CD4-positive, alpha-beta T cell (primary cell): ENCODE results near the gene NLRP12. TPM values are rescaled to one million over a fixed set of nuclear protein-coding genes. Genes with fewer than 3 reads are reported as not detected.
"Not testable (repeated sequence)": the region's sequence is repeated elsewhere in the genome, so short reads cannot be mapped to it uniquely, and the experiment has no call there.

Experiments used
- ATAC-seq: fragments of 200-7000 bp; cut with Tn5 transposase; one replicate; pipeline ENCODE4 v1.10.0; 2022; ENCODE audit warnings: mild to moderate bottlenecking; ENCODE audit not compliant: poor library complexity
- CTCF ChIA-PET: fragments of 350-600 bp; sonication (Branson Sonifier 250); formaldehyde crosslinking; loops from one replicate; lab custom pipeline; 2021; ENCODE audit warnings: antibody characterized with exemption, inconsistent platforms; lab: Charles Lee
- POLR2A ChIA-PET: fragments of 350-600 bp; sonication (Branson Sonifier 250); formaldehyde crosslinking; loops from one replicate; lab custom pipeline; 2021; ENCODE audit warnings: antibody characterized with exemption, inconsistent platforms; lab: Charles Lee
- DNase-seq, 14 experiments: peaks; one replicate each; pipeline ENCODE4 v3.0.0-alpha.2; 2013 to 2020; ENCODE audit warnings: mixed read lengths in 2 of 14
- H3K27ac ChIP-seq, 2 donors: one replicate each; pipeline versions ENCODE4 v1.5.1 to v1.7.0; 2013; ENCODE audit warnings: low read length in 2 of 2, low read depth in 1 of 2, mild to moderate bottlenecking in 1 of 2
- H3K27me3 ChIP-seq, 2 experiments: 1 replicate in 1 of 2; 2 replicates in 1 of 2; pipeline versions ENCODE4 v1.6.1 to v1.7.0; 2013; ENCODE audit warnings: low read length in 2 of 2, control low read depth in 1 of 2, mild to moderate bottlenecking in 1 of 2, moderate library complexity in 1 of 2; ENCODE audit not compliant: insufficient read depth in 2 of 2, control insufficient read depth in 1 of 2
- H3K36me3 ChIP-seq: one replicate; pipeline ENCODE4 v1.6.1; 2013; ENCODE audit warnings: low read length, control low read depth; ENCODE audit not compliant: insufficient read depth
- H3K4me1 ChIP-seq: one replicate; pipeline ENCODE4 v1.6.1; 2013; ENCODE audit warnings: low read length, control low read depth; ENCODE audit not compliant: insufficient read depth
- H3K4me3 ChIP-seq: one replicate; pipeline ENCODE4 v1.5.1; 2013; ENCODE audit warnings: mild to moderate bottlenecking, low read length, moderate library complexity
- H3K9me3 ChIP-seq, 2 experiments: 1 replicate in 1 of 2; 2 replicates in 1 of 2; pipeline versions ENCODE4 v1.6.1 to v1.7.0; 2013; ENCODE audit warnings: low read length in 2 of 2, mild to moderate bottlenecking in 2 of 2, control low read depth in 1 of 2, moderate library complexity in 1 of 2; ENCODE audit not compliant: control insufficient read depth in 1 of 2, insufficient read depth in 1 of 2
- H3K27ac Mint-ChIP-seq: one replicate; pipeline ENCODE4 v1.8.0; 2020; ENCODE audit warnings: mixed read lengths
- H3K27me3 Mint-ChIP-seq: one replicate; pipeline ENCODE4 v1.8.0; 2021; ENCODE audit warnings: mixed read lengths
- H3K36me3 Mint-ChIP-seq: one replicate; pipeline ENCODE4 v1.8.0; 2021; ENCODE audit warnings: low read depth, mixed read lengths
- H3K4me1 Mint-ChIP-seq: one replicate; pipeline ENCODE4 v1.8.0; 2021; ENCODE audit warnings: low read depth, mixed read lengths
- H3K4me3 Mint-ChIP-seq: one replicate; pipeline ENCODE4 v1.8.0; 2020; ENCODE audit warnings: mild to moderate bottlenecking, mixed read lengths
- H3K9me3 Mint-ChIP-seq: one replicate; pipeline ENCODE4 v1.8.0; 2020; ENCODE audit warnings: mixed read lengths
- CTCF ChIP-seq: fragments of 200-600 bp; IDR thresholded peaks from one replicate; pipeline ENCODE4 v1.8.0; 2022; ENCODE audit warnings: antibody characterized with exemption, mild to moderate bottlenecking
- intact Hi-C, 2 experiments: fragments of 100-400 bp; cut with DNase I in 1 of 2; cut with micrococcal nuclease in 1 of 2; formaldehyde crosslinking; loops; one replicate each; pipeline versions ENCODE4 v1.15.1 to v1.9.0; 2023 to 2025; cut with DNase I, micrococcal nuclease
- microRNA-seq: library from miRNA; unstranded; fragments of <30 nt; microRNA quantifications from one replicate; pipeline ENCODE4 v1.2.0, GENCODE V29; 2021; ENCODE audit warnings: borderline microRNAs expressed, borderline replicate concordance
- total RNA-seq, 174 experiments: library from RNA in 2 of 174; stranded (reverse) in 2 of 174; gene quantifications; one replicate each; pipeline ENCODE4 v1.2.3 and lab custom pipeline; 2021 to 2026

NLRP12 gene
- total RNA-seq, 2 experiments from 2014 or later = 0.08 TPM; not detected in 1

- no peak for TF ChIP-seq CTCF
- DNase-seq (no peak), ATAC-seq (no peak)
- ChIA-PET CTCF (no interaction called here), POLR2A (no interaction called here)
- H3K27ac ChIP-seq = no peak overlapping the region
- Mint-ChIP-seq H3K36me3 (no peaks in the 10 kb centered on the region), H3K9me3 (no peaks in the 10 kb centered on the region), H3K27ac (no peak overlapping the region), H3K27me3 (peaks cover 25% of the 10 kb centered on the region), H3K4me3 (no peak overlapping the region), H3K4me1 (no peaks in the 10 kb centered on the region)
- intact Hi-C loops = no loop called here
- no peak overlapping the region for H3K4me3 ChIP-seq
- no peaks in the 10 kb centered on the region for H3K4me1 ChIP-seq
- peaks cover 0 to 5% of the 10 kb centered on the region in 2 experiments for H3K9me3 ChIP-seq
- H3K27me3 ChIP-seq = no peaks in the 10 kb centered on the region
- H3K36me3 ChIP-seq = no peaks in the 10 kb centered on the region
Observed at GRCh38 chr19:53768401-53768800, 55.7 kb downstream of the NLRP12 start.

- H3K9me3 ChIP-seq, H3K36me3 ChIP-seq, H3K9me3 Mint-ChIP-seq, CTCF ChIA-PET, H3K27ac Mint-ChIP-seq, H3K27me3 Mint-ChIP-seq, H3K4me1 ChIP-seq, H3K27ac ChIP-seq, intact Hi-C loops, H3K4me3 Mint-ChIP-seq, H3K4me3 ChIP-seq, ATAC-seq, H3K27me3 ChIP-seq, POLR2A ChIA-PET, H3K36me3 Mint-ChIP-seq, H3K4me1 Mint-ChIP-seq, DNase-seq: not testable (repeated sequence)
Observed at GRCh38 chr19:53758991-53759390, 65.1 kb downstream of the NLRP12 start.

Small RNAs within 50 kb of the gene (microRNA-seq; reads per million reads assigned to microRNA genes)
- gene MIR1283-2 = not detected
- gene MIR371A = not detected
- not detected for gene MIR372
- gene MIR373 = not detected
- not detected for gene MIR516A1
- gene MIR516A2 = not detected
- gene MIR519A1 = not detected
- not detected for gene MIR521-1
- gene MIR522 = not detected
- not detected for gene MIR527

Other genes starting within 250 kb of the NLRP12 start
- not detected for gene DPRX, start 192.3 kb downstream of the NLRP12 start, total RNA-seq
- 100 to 1,000 TPM; 444 to 448 TPM for gene MYADM, start 43.6 kb upstream of the NLRP12 start, total RNA-seq
- 1 to 10 TPM; 1.5 to 1.6 TPM for gene PRKCG, start 57.9 kb upstream of the NLRP12 start, total RNA-seq
- not detected for gene CACNG7, start 85.0 kb upstream of the NLRP12 start, total RNA-seq
- gene CACNG8, start 138.6 kb upstream of the NLRP12 start, total RNA-seq = not detected
- not detected for gene CACNG6, start 167.3 kb upstream of the NLRP12 start, total RNA-seq
- gene VSTM1, start 239.6 kb upstream of the NLRP12 start, total RNA-seq = not detected